ENCODE data around the gene CDH24. TPM values are rescaled to one million over a fixed set of nuclear protein-coding genes. Genes with fewer than 3 reads are reported as not detected.
A peak's percentile ranks its signal among the peaks of the same experiment; 100 is the strongest.

Gene CDH24
- total and polyA plus RNA-seq, 2 of the 13 experiments (the other 11 are each of a cell fraction or from before 2014, with no cell fraction given), result 0.69 to 0.99 TPM

DNA sequence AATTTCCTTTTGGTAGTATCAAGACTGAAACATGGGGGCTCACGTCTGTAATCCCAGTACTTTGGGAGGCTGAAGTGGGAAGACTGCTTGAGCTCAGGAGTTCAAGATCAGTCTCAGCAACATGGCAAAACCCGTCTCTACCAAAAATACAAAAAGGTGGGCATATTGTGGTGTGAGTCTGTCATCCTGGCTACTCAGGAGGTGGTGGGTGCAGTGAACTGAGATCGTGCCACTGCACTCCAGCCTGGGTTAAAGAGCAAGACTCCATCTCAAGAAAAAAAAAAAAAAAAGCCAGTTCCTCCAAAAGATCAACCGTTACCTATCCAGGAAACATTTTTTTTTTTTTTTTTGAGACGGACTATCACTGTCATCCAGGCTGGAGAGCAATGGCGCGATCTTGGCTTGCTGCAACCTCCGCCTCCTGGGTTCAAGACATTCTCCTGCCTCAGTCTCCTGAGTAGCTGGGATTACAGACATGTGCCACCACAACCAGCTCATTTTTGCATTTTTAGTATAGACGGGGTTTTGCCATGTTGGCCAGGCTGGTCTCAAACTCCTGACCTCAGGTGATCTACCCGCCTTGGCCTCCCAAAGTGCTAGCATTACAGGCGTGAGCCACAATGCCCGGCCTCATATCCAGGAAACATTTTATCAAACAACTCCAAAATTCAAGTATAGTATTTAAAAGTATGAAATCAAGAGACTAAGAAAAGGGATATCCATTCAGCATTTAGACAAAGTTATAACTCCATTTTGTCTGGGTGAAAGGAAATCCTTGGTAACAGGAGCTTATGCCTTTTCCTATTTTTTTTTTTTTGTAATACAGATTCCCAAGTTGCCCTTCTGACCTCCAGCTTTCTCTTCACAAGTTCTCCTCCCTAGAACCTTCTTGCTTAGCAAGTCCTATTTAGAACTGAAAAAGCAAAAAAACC, 34.2 kb upstream of the CDH24 start (continued):
- TF ChIP-seq, protein P1, sequence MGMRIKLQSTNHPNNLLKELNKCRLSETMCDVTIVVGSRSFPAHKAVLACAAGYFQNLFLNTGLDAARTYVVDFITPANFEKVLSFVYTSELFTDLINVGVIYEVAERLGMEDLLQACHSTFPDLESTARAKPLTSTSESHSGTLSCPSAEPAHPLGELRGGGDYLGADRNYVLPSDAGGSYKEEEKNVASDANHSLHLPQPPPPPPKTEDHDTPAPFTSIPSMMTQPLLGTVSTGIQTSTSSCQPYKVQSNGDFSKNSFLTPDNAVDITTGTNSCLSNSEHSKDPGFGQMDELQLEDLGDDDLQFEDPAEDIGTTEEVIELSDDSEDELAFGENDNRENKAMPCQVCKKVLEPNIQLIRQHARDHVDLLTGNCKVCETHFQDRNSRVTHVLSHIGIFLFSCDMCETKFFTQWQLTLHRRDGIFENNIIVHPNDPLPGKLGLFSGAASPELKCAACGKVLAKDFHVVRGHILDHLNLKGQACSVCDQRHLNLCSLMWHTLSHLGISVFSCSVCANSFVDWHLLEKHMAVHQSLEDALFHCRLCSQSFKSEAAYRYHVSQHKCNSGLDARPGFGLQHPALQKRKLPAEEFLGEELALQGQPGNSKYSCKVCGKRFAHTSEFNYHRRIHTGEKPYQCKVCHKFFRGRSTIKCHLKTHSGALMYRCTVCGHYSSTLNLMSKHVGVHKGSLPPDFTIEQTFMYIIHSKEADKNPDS (CRISPR knock-in tag; IDR thresholded peaks at IDR 0.05), result no peak
- TF ChIP-seq, protein P2, sequence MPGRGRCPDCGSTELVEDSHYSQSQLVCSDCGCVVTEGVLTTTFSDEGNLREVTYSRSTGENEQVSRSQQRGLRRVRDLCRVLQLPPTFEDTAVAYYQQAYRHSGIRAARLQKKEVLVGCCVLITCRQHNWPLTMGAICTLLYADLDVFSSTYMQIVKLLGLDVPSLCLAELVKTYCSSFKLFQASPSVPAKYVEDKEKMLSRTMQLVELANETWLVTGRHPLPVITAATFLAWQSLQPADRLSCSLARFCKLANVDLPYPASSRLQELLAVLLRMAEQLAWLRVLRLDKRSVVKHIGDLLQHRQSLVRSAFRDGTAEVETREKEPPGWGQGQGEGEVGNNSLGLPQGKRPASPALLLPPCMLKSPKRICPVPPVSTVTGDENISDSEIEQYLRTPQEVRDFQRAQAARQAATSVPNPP (CRISPR knock-in tag; IDR thresholded peaks at IDR 0.05), result 0 out of 2 replicates have a peak, but pooled peaks have one; percentile 32
- TF ChIP-seq MEF2D (CRISPR knock-in tag; IDR thresholded peaks at IDR 0.05), result no peak
- TF ChIP-seq, protein P3, sequence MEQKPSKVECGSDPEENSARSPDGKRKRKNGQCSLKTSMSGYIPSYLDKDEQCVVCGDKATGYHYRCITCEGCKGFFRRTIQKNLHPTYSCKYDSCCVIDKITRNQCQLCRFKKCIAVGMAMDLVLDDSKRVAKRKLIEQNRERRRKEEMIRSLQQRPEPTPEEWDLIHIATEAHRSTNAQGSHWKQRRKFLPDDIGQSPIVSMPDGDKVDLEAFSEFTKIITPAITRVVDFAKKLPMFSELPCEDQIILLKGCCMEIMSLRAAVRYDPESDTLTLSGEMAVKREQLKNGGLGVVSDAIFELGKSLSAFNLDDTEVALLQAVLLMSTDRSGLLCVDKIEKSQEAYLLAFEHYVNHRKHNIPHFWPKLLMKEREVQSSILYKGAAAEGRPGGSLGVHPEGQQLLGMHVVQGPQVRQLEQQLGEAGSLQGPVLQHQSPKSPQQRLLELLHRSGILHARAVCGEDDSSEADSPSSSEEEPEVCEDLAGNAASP (CRISPR knock-in tag; IDR thresholded peaks at IDR 0.05; ENCODE audit: borderline replicate concordance), result no peak
- TF ChIP-seq, protein P4, sequence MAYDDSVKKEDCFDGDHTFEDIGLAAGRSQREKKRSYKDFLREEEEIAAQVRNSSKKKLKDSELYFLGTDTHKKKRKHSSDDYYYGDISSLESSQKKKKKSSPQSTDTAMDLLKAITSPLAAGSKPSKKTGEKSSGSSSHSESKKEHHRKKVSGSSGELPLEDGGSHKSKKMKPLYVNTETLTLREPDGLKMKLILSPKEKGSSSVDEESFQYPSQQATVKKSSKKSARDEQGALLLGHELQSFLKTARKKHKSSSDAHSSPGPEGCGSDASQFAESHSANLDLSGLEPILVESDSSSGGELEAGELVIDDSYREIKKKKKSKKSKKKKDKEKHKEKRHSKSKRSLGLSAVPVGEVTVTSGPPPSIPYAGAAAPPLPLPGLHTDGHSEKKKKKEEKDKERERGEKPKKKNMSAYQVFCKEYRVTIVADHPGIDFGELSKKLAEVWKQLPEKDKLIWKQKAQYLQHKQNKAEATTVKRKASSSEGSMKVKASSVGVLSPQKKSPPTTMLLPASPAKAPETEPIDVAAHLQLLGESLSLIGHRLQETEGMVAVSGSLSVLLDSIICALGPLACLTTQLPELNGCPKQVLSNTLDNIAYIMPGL (CRISPR knock-in tag; IDR thresholded peaks at IDR 0.05; ENCODE audit: borderline replicate concordance in 1 of 2, low read depth in 1 of 2), result no peak
